GM23248 (cell line): ENCODE measurements around the gene OTOP1. TPM values are rescaled to one million over a fixed set of nuclear protein-coding genes. Genes with fewer than 3 reads are reported as not detected.

Source experiments
- DNase-seq: peaks from one replicate; pipeline ENCODE4 v3.0.0-alpha.2; 2015
- H2AFZ ChIP-seq: fragments of 200-600 bp; sonication (generic); 2 replicates; pipeline ENCODE4 v1.6.1; 2016; ENCODE audit warnings: antibody characterized with exemption
- H3F3A ChIP-seq: fragments of 200-600 bp; sonication (generic); 2 replicates; pipeline ENCODE4 v1.6.1; 2016; ENCODE audit warnings: mild to moderate bottlenecking, antibody characterized with exemption, mixed run types; ENCODE audit not compliant: insufficient read depth
- H3K27ac ChIP-seq: fragments of 200-600 bp; sonication (generic); 2 replicates; pipeline ENCODE4 v1.5.1; 2016; ENCODE audit warnings: mild to moderate bottlenecking
- H3K27me3 ChIP-seq: fragments of 200-600 bp; sonication (generic); replicated peaks from 2 replicates; pipeline ENCODE4 v1.6.1; 2016; ENCODE audit warnings: mild to moderate bottlenecking; ENCODE audit not compliant: insufficient read depth
- H3K36me3 ChIP-seq: fragments of 200-600 bp; sonication (generic); 2 replicates; pipeline ENCODE4 v1.6.1; 2016; ENCODE audit warnings: low read depth, mild to moderate bottlenecking
- H3K4me1 ChIP-seq: fragments of 200-600 bp; sonication (generic); 2 replicates; pipeline ENCODE4 v1.6.1; 2016; ENCODE audit warnings: mild to moderate bottlenecking; ENCODE audit not compliant: insufficient read depth
- H3K4me2 ChIP-seq: fragments of 200-600 bp; sonication (generic); one replicate; pipeline ENCODE4 v1.6.1; 2016; ENCODE audit warnings: mild to moderate bottlenecking; ENCODE audit not compliant: unreplicated experiment
- H3K4me3 ChIP-seq: fragments of 200-600 bp; sonication (generic); 2 replicates; pipeline ENCODE4 v1.5.1; 2016; ENCODE audit warnings: mild to moderate bottlenecking
- H3K79me2 ChIP-seq: fragments of 200-600 bp; sonication (generic); 2 replicates; pipeline ENCODE4 v1.6.1; 2016; ENCODE audit warnings: mild to moderate bottlenecking; ENCODE audit not compliant: insufficient read depth
- H3K9ac ChIP-seq: fragments of 200-600 bp; sonication (generic); 2 replicates; pipeline ENCODE4 v1.6.1; 2016; ENCODE audit warnings: mild to moderate bottlenecking
- H3K9me2 ChIP-seq: fragments of 200-600 bp; sonication (generic); 2 replicates; pipeline ENCODE4 v1.6.1; 2016; ENCODE audit warnings: mixed run types, mild to moderate bottlenecking, moderate library complexity; ENCODE audit not compliant: insufficient read depth
- H3K9me3 ChIP-seq: fragments of 200-600 bp; sonication (generic); one replicate; pipeline ENCODE4 v1.6.1; 2017; ENCODE audit warnings: low read depth
- H4K20me1 ChIP-seq: fragments of 200-600 bp; sonication (generic); 2 replicates; pipeline ENCODE4 v1.6.0; 2016; ENCODE audit not compliant: insufficient read depth
- EZH2 ChIP-seq: fragments of 200-600 bp; sonication (generic); IDR thresholded peaks from 2 replicates; pipeline ENCODE4 v1.6.1; 2018; ENCODE audit warnings: antibody characterized with exemption, mild to moderate bottlenecking; ENCODE audit not compliant: insufficient read depth, poor library complexity, severe bottlenecking
- EZH2phosphoT487 ChIP-seq: fragments of 200-600 bp; sonication (generic); IDR thresholded peaks from 2 replicates; pipeline ENCODE4 v1.6.1; 2018; ENCODE audit warnings: antibody characterized with exemption, moderate library complexity, mild to moderate bottlenecking, low read depth; ENCODE audit not compliant: insufficient read depth
- WGBS, 2 experiments: methylation state at CpG; one replicate each; pipeline ENCODE4 v1.1.6; 2015 to 2017; ENCODE audit warnings: low lambda C conversion rate in 2 of 2, low coverage in 1 of 2; ENCODE audit errors: missing lambda C conversion rate in 2 of 2; 5-methylcytosine and 5-hydroxymethylcytosine counted together
- in situ Hi-C: fragments of 300-500 bp; cut with MboI; formaldehyde crosslinking; loops from 2 replicates; pipeline ENCODE4 v1.15.0; 2020
- polyA plus RNA-seq: library from polyadenylated mRNA; unstranded; fragments of >200 nt; fragmentation: Nextera tagmentation; extraction: Ambion mirVana; gene quantifications from 2 replicates; pipeline ENCODE4 v1.2.1, GENCODE V29; 2016
- total RNA-seq: library from RNA; depleted of rRNA; stranded (reverse); fragments of >200 nt; shearing (Covaris generic); gene quantifications from 2 replicates; pipeline ENCODE4 v1.2.3, GENCODE V29; 2014

The OTOP1 gene
- total and polyA plus RNA-seq, 2 experiments from 2014 or later = not detected

GRCh38 chr4:4269856-4270255 lies 43.1 kb upstream of the OTOP1 start:
- Histone ChIP-seq H3K9me2 (no peaks in the 10 kb centered on the region), H3K4me2 (no peak overlapping the region), H3K27me3 (no peaks in the 10 kb centered on the region), H3K4me1 (peaks cover 10% of the 10 kb centered on the region; the same call in 1 of the 2 replicates), H3K9ac (no peak overlapping the region), H3F3A (no peaks in the 10 kb centered on the region), H3K36me3 (no peaks in the 10 kb centered on the region; the same call in 1 of the 2 replicates), H2AFZ (no peak overlapping the region), H4K20me1 (no peaks in the 10 kb centered on the region), H3K27ac (no peak overlapping the region), H3K9me3 (no peaks in the 10 kb centered on the region), H3K4me3 (no peak overlapping the region), H3K79me2 (no peaks in the 10 kb centered on the region)
- WGBS, 2 experiments = 80 to 82% methylated on average over 4 of the region's 4 CpGs
- in situ Hi-C loops = no loop called here
- TF ChIP-seq EZH2phosphoT487 = no peak
- no peak for TF ChIP-seq EZH2
- no peak for DNase-seq

GRCh38 chr4:4269331-4269731 lies 42.6 kb upstream of the OTOP1 start:
- Histone ChIP-seq H3K36me3 (no peaks in the 10 kb centered on the region; the same call in 1 of the 2 replicates), H3K4me1 (peaks cover 10% of the 10 kb centered on the region; the same call in 1 of the 2 replicates), H3K27ac (no peak overlapping the region), H3K4me3 (no peak overlapping the region), H3K79me2 (no peaks in the 10 kb centered on the region), H2AFZ (no peak overlapping the region), H3K4me2 (no peak overlapping the region), H3K27me3 (no peaks in the 10 kb centered on the region), H4K20me1 (no peaks in the 10 kb centered on the region), H3K9ac (no peak overlapping the region), H3K9me2 (no peaks in the 10 kb centered on the region), H3K9me3 (no peaks in the 10 kb centered on the region), H3F3A (no peaks in the 10 kb centered on the region)
- 90% methylated on average over 11 of the region's 11 CpGs for WGBS, 2 experiments
- no peak for DNase-seq
- no peak for TF ChIP-seq EZH2phosphoT487
- TF ChIP-seq EZH2 = no peak
- in situ Hi-C loops = no loop called here

GRCh38 chr4:4268776-4269175 lies 42.0 kb upstream of the OTOP1 start:
- no peaks in the 10 kb centered on the region for H3F3A ChIP-seq
- no peak for DNase-seq
- no peak for TF ChIP-seq EZH2phosphoT487
- no peak for TF ChIP-seq EZH2
- H3K4me3 ChIP-seq = no peak overlapping the region
- in situ Hi-C loops = no loop called here
- no peak overlapping the region for H3K27ac ChIP-seq
- no peaks in the 10 kb centered on the region for H3K9me3 ChIP-seq
- no peaks in the 10 kb centered on the region for H3K79me2 ChIP-seq
- H4K20me1 ChIP-seq = no peaks in the 10 kb centered on the region
- H3K9me2 ChIP-seq = no peaks in the 10 kb centered on the region
- no peaks in the 10 kb centered on the region for H3K27me3 ChIP-seq
- no peaks in the 10 kb centered on the region; the same call in 1 of the 2 replicates for H3K36me3 ChIP-seq
- no peak overlapping the region for H3K4me2 ChIP-seq
- peaks cover 10% of the 10 kb centered on the region; the same call in 1 of the 2 replicates for H3K4me1 ChIP-seq
- no peak overlapping the region for H3K9ac ChIP-seq
- H2AFZ ChIP-seq = no peak overlapping the region
- 95 to 96% methylated on average over 1 of the region's 1 CpG for WGBS, 2 experiments

GRCh38 chr4:4267981-4268380 lies 41.3 kb upstream of the OTOP1 start:
- in situ Hi-C loops = no loop called here
- no peaks in the 10 kb centered on the region for H3F3A ChIP-seq
- H3K9ac ChIP-seq = no peak overlapping the region
- no peaks in the 10 kb centered on the region; the same call in 1 of the 2 replicates for H3K36me3 ChIP-seq
- no peak for DNase-seq
- no peak overlapping the region for H3K4me2 ChIP-seq
- WGBS, 2 experiments = 90 to 96% methylated on average over 5 of the region's 5 CpGs
- no peak overlapping the region for H3K4me3 ChIP-seq
- no peaks in the 10 kb centered on the region for H3K79me2 ChIP-seq
- no peaks in the 10 kb centered on the region for H3K27me3 ChIP-seq
- H3K9me2 ChIP-seq = no peaks in the 10 kb centered on the region
- no peaks in the 10 kb centered on the region for H3K9me3 ChIP-seq
- TF ChIP-seq EZH2phosphoT487 = no peak
- no peak for TF ChIP-seq EZH2
- H3K27ac ChIP-seq = no peak overlapping the region
- peaks cover 10% of the 10 kb centered on the region; the same call in 1 of the 2 replicates for H3K4me1 ChIP-seq
- H4K20me1 ChIP-seq = no peaks in the 10 kb centered on the region
- H2AFZ ChIP-seq = no peak overlapping the region
